Articular chondrocyte of knee joint (primary cell): ENCODE measurements around the gene KCNS1. TPM values are rescaled to one million over a fixed set of nuclear protein-coding genes. Genes with fewer than 3 reads are reported as not detected.

Experiments used
- total RNA-seq: library from RNA; depleted of rRNA; stranded (reverse); fragments of >200 nt; gene quantifications from 2 replicates; pipeline ENCODE4 v1.2.3, GENCODE V29; 2012

Gene KCNS1
- not detected in 2 replicates for total RNA-seq

GRCh38 chr20:45100563-45101245 is at the start of gene KCNS1:
Gene KCNS1, minus strand, starts transcription at chr20:45101127. Its CDS starts 1,891 bp downstream, at chr20:45099236.

GRCh38 chr20:45124365-45124764 is 23.4 kb upstream of the KCNS1 start, which contains the start of gene WFDC12:
Gene WFDC12, minus strand, starts transcription at chr20:45124465. Its CDS starts 18 bp downstream, at chr20:45124447.

GRCh38 chr20:45114465-45115385 is 13.8 kb upstream of the KCNS1 start, which contains the start of gene WFDC5:
Gene WFDC5, minus strand, starts transcription at chr20:45115174. Its CDS starts 91 bp downstream, at chr20:45115083.

Other genes starting within 250 kb of the KCNS1 start
- 133 and 155 TPM in 2 replicates for gene YWHAB, start 215.4 kb downstream of the KCNS1 start, total RNA-seq
- gene PABPC1L, start 191.1 kb downstream of the KCNS1 start, total RNA-seq: 7.2 and 8.4 TPM in 2 replicates
- 15.3 and 16.4 TPM in 2 replicates for gene TOMM34, start 140.7 kb downstream of the KCNS1 start, total RNA-seq
- 26.5 and 26.8 TPM in 2 replicates for gene STK4, start 134.6 kb downstream of the KCNS1 start, total RNA-seq
- not detected in 2 replicates for gene WFDC5, start 14.0 kb upstream of the KCNS1 start, total RNA-seq
- not detected in 2 replicates for gene WFDC12, start 23.3 kb upstream of the KCNS1 start, total RNA-seq
- gene PI3, start 73.8 kb upstream of the KCNS1 start, total RNA-seq: 0.32 TPM in 1 of 2 replicates, not detected in the other
- gene SEMG1, start 105.9 kb upstream of the KCNS1 start, total RNA-seq: not detected in 2 replicates
- gene SEMG2, start 120.2 kb upstream of the KCNS1 start, total RNA-seq: not detected in 2 replicates
- 11.7 and 12.4 TPM in 2 replicates for gene SLPI, start 153.4 kb upstream of the KCNS1 start, total RNA-seq
- gene RBPJL, start 205.7 kb upstream of the KCNS1 start, total RNA-seq: not detected in 2 replicates
- not detected in 2 replicates for gene MATN4, start 207.2 kb upstream of the KCNS1 start, total RNA-seq
- 353 and 389 TPM in 2 replicates for gene SDC4, start 247.3 kb upstream of the KCNS1 start, total RNA-seq